Subcutaneous adipose tissue (tissue), 4 donors: ENCODE data around the gene NEURL1. TPM values are rescaled to one million over a fixed set of nuclear protein-coding genes. Genes with fewer than 3 reads are reported as not detected.

Experiments used
- total RNA-seq, 4 donors: library from RNA; depleted of rRNA; stranded (reverse); fragments of >200 nt; gene quantifications; one replicate each; pipeline ENCODE4 v1.1.0, GENCODE V29; 2016
- TF ChIP-seq, protein P1 (sequence below): fragments of 450-650 bp; IDR thresholded peaks from one replicate; pipeline ENCODE4 v1.5.1; 2016; ENCODE audit warnings: low read depth, mild to moderate bottlenecking, control low read depth, antibody characterized with exemption, moderate library complexity

The NEURL1 gene
- total RNA-seq, 4 donors from 2014 or later, result not detected

DNA sequence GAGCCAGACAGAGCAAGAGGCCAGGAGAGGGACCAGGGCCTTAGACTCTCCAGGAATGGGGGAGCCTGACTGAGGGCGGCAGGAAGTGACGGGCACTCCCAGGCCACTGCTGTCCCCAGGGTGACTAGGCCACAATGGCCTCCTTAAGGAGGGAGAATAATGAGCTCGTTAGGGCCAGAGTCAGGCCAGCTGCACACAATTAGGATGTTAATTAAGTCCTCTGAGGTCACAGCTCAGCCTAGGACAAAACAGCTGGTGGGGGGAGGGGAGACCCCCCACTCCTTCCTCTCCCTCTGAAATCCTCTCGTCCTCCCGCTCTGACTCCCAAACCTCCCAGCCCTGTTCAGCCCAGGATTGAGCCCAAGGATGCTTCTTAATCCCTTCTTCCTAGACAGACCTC, 143.0 kb downstream of the NEURL1 start:
- TF ChIP-seq, protein P1, sequence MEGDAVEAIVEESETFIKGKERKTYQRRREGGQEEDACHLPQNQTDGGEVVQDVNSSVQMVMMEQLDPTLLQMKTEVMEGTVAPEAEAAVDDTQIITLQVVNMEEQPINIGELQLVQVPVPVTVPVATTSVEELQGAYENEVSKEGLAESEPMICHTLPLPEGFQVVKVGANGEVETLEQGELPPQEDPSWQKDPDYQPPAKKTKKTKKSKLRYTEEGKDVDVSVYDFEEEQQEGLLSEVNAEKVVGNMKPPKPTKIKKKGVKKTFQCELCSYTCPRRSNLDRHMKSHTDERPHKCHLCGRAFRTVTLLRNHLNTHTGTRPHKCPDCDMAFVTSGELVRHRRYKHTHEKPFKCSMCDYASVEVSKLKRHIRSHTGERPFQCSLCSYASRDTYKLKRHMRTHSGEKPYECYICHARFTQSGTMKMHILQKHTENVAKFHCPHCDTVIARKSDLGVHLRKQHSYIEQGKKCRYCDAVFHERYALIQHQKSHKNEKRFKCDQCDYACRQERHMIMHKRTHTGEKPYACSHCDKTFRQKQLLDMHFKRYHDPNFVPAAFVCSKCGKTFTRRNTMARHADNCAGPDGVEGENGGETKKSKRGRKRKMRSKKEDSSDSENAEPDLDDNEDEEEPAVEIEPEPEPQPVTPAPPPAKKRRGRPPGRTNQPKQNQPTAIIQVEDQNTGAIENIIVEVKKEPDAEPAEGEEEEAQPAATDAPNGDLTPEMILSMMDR, result no peak

- TF ChIP-seq, protein P1, result no peak
These were observed 143.5 kb downstream of the NEURL1 start for GRCh38 chr10:103637011-103637410.

DNA sequence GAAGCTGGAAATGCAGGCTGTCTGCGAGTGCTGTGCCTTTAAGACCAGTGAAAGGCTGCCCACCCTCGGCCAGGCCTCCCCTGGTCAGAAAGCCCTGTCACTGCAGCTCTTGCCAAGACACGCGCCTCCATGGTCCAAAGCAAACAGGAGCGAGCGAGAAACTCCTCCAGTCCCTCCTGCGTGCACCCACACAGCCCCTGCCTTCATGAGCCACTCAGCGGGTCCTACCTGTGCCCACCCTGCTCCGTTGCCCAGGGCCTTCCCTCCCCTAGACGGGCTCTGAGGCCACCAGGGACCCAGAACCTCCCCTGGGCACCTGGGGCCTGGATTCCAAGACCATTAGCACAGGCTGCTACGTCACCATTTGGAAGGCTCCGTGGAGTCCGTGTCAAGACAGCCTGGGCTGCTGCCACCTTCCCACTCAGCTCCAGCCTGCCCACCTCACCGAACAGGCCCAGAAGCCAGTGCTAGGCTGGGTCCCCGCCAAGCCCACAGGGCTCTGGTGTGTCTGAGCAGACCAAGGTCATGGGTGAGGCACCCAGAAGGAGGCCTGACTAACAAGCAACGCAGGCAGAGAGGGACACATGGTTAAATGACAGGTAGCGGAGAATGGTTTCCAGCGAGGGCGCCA, 144.5 kb downstream of the NEURL1 start:
- TF ChIP-seq, protein P1, result no peak

DNA sequence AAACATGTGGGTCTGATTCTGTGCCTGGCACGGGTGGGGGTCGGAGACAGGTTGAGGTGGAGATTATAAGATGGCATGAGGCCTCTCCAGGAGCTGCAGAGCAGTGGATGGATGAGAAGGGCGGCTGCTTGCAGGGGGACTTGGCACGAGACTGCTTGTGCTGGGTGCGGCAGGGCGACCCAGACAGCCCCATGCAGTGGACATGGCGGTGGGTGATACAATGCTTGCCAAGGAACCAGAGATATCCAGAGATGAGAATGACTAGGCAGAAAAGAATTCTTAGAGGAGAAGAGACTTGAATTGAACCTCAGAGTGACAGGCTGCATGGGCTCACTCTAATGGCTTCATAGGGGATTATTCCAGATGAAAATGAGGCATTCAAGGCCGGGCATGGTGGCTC, 145.4 kb downstream of the NEURL1 start:
- TF ChIP-seq, protein P1, result no peak

DNA sequence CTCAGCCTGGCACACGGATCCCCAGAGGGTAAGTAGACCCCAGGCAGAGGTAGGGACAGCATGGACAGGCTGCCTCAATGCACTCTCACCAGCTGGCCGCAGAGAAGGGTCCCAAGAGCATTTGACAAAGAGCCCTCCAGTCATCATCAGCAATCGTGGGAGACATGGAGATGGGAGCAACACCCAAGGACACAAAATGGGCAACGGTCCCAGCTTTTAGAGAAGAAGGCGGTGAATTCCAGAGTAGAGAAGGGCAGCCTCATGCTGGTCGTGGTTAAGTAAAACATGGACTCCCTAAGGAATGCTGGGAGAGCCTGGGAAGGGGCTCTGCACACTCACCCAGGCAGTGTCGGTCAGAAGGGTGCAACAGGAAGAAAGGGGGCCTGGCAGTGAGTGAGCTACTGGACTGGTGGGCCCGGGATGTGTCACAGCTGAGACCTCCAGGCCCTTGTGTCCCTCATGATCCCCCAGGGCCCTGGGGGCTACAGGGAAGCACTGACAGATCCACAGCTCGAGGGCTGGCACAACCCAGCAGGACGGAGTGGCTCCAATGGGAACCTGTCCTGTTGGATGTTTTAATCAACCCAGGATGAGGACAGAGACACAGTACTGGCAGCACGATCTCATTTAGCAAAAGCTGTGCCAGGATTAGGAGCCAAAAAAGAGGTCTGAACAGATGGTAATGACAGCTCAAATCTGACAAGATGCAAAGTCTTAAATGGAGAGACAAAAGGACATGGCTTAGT, 147.1 kb downstream of the NEURL1 start:
- TF ChIP-seq, protein P1, result no peak

- TF ChIP-seq, protein P1, result no peak
These were observed 147.8 kb downstream of the NEURL1 start for GRCh38 chr10:103641326-103641725.

Other genes with a start within 250 kb of the NEURL1 start
- not detected for gene RPEL1, start 247.8 kb upstream of the NEURL1 start, total RNA-seq
- not detected for gene INA, start 216.6 kb upstream of the NEURL1 start, total RNA-seq
- gene PCGF6, start 142.6 kb upstream of the NEURL1 start, total RNA-seq, result 10 to 100 TPM; 10.7 to 19.0 (median 15.8) TPM
- gene TAF5, start 125.7 kb upstream of the NEURL1 start, total RNA-seq, result 1 to 10 TPM; 3.8 to 7.3 (median 4.0) TPM
- 100 to 1,000 TPM; 305 to 771 (median 382) TPM for gene ATP5MK, start 97.2 kb upstream of the NEURL1 start, total RNA-seq
- 10 to 100 TPM; 12.2 to 15.2 (median 13.7) TPM for gene PDCD11, start 97.1 kb upstream of the NEURL1 start, total RNA-seq
- gene CALHM2, start 41.3 kb upstream of the NEURL1 start, total RNA-seq, result 100 to 1,000 TPM in 2 of 4 donors, 10 to 100 TPM in 2; 44.0 to 111 (median 77.1) TPM
- gene CALHM1, start 34.8 kb upstream of the NEURL1 start, total RNA-seq, result not detected
- not detected for gene CALHM3, start 14.5 kb upstream of the NEURL1 start, total RNA-seq